ENCODE results near the gene MYL4.
A peak's percentile ranks its signal among the peaks of the same experiment; 100 is the strongest.
"Not testable (repeated sequence)": the region's sequence is repeated elsewhere in the genome, so short reads cannot be mapped to it uniquely, and the experiment has no call there.

The MYL4 gene

DNA sequence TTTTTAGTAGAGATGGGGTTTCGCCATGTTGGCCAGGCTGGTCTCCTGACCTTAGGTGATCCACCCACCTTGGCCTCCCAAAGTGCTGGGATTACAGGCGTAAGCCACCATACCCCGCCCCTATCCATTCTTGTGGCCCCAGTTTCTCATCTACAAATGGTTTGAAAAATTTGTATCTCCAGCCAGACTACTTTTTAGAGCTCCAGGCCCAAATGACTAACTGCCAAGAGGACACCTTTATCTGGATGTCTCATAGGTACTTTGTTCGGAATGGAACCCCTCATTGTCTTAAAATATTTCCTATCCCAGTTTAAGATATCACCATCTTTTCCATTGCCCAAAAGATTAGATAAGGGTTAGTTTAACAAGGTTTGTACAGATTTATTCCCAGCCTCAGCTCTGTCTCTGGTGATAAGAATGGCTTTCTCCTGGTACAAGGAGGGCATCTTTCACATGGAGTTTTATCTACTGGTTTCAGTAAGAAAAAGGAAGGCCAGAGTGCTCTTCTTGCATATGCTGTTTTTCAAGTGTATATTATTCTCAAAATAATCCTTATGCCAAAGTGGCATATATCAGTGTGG, 15.1 kb upstream of the MYL4 start:
- DNase-seq (ENCODE audit: low read depth) = no peak

DNA sequence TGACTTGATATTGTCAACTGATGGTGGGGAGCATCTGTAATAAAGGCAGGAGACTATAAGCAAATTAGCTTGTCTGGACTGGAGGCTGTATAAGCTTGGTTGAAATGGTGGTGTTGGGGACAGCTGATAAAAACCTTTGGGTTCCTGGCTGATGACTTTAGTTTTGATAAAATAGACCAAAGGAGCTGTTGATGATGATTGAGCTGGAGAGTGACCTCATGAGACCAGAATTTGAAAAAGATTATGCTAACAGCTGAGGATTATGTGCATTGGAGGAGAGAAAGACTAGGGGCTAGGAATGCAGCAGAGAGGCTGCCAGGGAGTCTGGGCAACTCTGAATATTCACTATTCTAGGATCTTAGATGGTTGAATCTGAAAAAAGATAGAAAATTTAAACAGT, 11.3 kb upstream of the MYL4 start:
- no peak for DNase-seq (ENCODE audit: low read depth)

DNA sequence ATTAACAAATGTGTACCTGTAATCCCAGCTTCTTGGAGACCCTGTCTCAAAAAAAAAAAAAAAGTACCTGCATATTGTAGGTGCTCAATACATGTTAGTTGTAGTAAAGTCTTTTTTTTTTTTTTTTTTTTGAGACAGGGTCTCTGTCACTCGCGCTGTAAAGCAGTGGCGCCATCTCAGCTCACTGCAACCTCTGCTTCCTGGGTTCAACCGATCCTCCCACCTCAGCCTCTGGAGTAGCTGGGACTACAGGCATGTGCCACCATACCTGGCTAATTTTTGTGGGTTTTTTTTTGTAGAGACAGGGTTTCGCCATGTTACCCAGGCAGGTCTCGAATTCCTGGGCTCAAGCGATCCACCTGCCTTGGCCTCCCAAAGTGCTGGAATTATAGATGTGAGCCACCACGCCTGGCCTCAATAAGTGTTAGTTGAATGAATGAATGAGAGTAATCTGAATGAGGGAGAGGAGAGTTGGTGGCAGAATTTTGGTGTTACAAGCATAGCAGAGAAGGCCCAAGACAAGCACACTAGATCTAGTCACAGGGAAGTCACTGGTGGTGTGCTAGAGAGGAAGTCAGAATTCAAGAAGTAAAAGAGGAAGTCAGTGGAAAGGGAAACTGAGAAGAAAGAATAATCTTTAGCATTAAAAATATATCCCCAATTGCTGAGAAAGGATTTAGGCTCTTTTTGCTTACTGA, 9.4 kb upstream of the MYL4 start:
- DNase-seq (ENCODE audit: low read depth) = no peak

DNA sequence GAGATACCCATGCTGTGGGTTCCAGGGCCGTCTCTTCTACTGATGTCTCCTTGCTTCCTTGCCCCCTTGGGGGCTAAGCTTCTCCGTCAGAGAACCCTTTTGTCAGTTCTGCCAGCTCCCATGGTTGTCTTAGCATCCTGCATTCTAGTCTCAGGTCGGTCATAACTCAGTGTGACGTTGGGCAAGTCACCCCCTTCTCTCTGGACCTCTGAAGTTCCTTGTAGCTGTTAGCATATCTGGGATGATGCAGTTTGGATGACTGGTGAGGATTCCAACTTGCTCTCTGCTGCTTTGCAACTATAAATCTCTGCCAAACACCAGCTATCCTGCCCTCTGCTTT, 8.9 kb upstream of the MYL4 start:
- DNase-seq (ENCODE audit: low read depth) = no peak

DNA sequence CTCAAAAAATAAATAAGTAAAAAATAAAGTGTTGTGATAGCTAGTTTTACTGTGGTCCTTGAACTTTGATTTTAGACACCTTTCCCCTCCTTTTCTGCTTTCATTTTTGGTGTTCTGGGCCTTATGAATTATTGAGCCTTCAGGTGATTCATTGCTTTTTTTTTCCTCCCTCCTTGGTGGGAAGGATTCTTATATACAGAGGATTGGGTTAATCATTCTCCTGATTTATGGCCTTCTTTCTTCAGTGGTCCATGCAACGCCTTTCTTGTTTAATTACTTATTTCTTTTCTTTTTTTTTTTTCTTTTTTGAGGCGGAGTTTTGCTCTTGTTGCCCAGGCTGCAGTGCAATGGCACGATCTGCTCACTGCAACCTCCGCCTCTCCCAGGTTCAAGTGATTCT, 8.0 kb upstream of the MYL4 start:
- DNase-seq (ENCODE audit: low read depth) = no peak

DNA sequence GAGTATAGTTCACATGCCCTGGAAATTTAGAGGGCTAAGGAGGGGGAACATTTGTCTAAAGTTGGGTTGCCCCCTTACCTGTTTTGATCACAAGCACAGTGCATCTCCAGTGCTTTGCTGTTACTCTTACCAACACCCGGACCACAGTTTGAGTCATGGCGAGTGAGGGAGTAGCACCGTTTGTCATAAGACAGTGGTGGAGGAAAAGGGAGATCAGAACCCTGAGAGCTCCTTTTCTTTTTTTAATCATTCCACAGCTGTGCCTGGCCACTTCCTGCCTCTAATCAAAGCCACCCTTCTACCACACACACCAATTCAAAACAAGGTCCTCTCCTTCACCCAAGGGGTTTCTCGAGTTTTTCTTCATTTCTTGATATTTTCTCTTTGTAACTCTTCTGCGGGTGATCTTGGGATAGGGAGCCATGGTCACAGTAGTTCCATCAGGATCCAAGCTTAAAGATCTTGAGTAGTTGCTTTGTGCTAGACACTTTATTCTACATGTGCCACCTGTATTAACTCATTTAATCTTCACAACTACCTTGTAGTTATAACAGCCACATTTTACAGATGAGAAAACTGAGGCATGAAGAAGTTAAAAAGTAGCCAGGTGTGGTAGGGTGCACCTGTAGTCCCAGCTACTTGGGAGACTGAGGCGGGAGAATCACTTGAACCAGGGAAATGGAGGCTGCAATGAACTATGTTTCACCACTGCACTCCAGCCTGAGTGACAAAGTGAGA, 5.0 kb upstream of the MYL4 start:
- DNase-seq (ENCODE audit: low read depth) = peak; percentile 45

- no peak for DNase-seq (ENCODE audit: low read depth)
These were observed 4.3 kb upstream of the MYL4 start for GRCh38 chr17:47204722-47205418.

- no peak for DNase-seq (ENCODE audit: low read depth)
These were observed 3.7 kb upstream of the MYL4 start for GRCh38 chr17:47205419-47205963.

GRCh38 chr17:47207143-47208067, 1.7 kb upstream of the MYL4 start:
- no peak for DNase-seq (ENCODE audit: low read depth)

- DNase-seq (ENCODE audit: low read depth) = no peak
These were observed 351 bp downstream of the MYL4 start for GRCh38 chr17:47209499-47209898.

- DNase-seq (ENCODE audit: low read depth) = no peak
These were observed 957 bp downstream of the MYL4 start for GRCh38 chr17:47210105-47210504.

DNA sequence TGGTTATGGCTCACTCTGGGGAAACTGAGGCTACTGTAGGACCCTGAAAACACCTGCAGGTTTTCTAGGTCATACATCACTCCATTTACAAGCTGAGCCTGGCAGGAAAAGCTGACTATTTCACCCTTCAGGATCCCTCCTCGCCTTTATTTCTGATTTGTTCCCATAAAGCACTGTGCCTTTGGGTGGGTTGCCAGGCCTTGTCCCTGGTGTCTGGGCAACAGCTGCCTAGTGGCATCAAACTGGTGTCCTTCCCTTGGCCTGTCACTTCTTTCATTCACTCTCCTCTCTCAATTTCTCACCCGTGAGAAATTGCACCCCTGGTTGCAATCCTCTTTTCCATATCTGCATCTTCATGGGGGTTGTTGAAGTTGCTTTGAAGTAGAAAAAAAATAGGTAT, 1.6 kb downstream of the MYL4 start:
- no peak for DNase-seq (ENCODE audit: low read depth)

GRCh38 chr17:47212458-47212857, 3.3 kb downstream of the MYL4 start:
- DNase-seq (ENCODE audit: low read depth) = no peak

- DNase-seq (ENCODE audit: low read depth) = no peak
These were observed 4.4 kb downstream of the MYL4 start for GRCh38 chr17:47213540-47213939.

DNA sequence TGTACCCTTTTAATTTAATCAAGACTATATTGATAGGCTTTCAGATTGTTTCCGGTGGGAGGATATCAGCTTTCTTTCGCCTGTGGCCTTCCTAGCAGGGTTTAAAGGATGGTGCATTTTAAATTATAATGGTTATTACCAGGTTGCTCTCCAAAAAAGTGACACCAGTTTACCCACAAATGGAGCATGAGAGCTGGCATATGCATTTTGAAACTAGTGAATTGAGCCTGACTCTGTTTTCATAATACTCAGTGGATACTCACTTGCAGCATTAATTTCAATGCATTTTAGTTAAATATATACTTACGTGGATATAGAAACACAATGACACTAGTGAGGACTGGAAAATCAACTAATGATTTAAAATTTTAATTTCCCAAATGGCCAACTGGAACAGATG, 5.8 kb downstream of the MYL4 start:
- no peak for DNase-seq (ENCODE audit: low read depth)

DNA sequence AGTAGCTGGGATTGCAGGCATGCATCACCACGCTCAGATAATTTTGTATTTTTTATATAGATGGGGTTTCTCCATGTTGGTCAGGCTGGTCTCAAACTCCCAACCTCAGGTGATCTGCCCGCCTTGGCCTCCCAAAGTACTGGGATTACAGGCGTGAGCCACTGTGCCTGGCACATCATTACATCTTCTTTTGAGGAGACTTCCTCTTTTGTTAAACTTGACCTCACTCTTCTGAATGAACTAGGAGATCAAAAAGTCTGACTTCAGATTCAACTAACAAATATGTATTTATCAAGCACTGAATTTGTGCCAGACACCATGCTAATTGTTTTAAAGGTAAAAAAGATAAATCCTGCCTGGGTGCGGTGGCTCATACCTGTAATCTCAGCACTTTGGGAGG, 7.7 kb downstream of the MYL4 start:
- DNase-seq (ENCODE audit: low read depth) = not testable (repeated sequence)

DNA sequence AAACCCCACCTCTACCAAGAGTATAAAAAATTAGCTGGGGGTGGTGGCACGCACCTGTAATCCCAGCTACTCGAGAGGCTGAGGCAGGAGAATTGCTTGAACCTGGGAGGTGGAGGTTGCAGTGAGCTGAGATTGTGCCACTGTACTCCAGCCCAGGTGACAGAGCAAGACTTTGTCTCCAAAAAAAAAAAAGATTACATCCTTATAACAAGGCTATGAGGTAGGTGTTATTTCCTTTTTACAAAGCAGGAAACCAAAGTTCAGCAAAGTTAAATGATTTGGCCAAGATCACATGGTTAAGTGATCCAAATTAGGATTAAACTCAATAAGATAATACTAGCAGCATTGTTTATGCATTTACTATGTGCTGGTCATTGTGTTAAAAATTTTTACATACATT, 8.1 kb downstream of the MYL4 start:
- not testable (repeated sequence) for DNase-seq (ENCODE audit: low read depth)

DNA sequence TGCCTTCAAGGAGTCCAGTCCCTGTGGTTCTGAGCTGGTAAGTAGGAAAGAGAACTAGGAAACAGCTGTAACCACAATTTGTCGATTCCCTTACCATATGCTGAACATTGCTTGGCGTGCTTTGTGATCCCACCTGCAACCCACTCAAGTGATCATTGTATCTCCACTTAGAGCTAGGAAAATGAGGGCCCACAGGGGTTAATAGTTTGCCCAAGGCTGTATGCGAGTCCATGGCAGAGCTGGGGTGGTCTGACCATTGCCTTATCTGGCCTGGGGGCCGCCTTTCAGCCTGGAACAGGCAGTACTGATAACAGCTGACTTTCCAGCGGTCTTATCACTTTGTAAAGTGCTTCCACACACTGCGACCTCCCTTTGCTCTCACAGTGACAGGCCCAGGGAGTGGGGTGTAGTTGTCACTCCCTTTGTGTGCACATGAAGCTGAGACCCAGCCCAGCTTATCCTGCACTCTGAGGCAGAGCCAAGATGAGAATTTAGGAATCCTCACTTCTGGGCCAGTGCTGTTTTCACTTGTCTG, 9.8 kb downstream of the MYL4 start:
- no peak for DNase-seq (ENCODE audit: low read depth)

DNA sequence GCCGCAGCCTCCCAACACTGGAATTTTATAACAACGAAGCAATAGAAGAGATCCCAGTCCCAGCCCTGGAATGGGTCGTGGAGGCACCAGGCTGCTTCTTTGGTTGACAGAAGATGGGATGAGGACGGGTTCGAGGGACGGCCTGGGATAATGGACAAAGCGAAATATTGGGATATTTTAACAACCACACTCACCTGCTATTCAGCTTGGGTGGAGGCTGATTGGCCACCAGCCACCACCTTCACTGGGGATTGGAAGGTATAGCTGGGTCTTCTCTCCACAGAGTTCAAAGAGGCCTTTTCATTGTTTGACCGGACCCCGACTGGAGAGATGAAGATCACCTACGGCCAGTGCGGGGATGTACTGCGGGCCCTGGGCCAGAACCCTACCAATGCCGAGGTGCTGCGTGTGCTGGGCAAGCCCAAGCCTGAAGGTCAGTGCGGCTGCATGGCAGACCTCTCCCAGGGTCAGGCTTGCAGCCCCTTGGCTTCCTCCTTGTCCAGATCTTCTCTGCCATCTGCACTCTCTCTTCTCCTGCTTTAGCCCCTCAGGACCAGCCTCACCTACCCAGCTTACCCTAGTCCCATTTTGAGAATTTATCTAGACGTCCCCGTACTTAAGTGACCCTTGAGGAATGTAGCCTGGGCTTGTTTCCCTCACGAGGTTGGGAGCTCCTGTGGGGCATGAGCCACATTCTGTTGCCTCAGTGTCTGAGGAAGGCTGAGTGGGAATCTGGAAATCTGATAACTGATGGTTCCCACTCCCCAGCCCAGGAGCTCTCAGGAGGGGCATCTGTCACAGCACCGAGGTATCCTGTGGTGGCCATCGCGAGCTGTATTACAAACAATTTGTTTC, 10.7 kb downstream of the MYL4 start:
- no peak for DNase-seq (ENCODE audit: low read depth)

GRCh38 chr17:47220531-47220999, 11.4 kb downstream of the MYL4 start:
- no peak for DNase-seq (ENCODE audit: low read depth)

Measured in activated T-cell treated with anti-CD3 and anti-CD28 coated beads for 48 hours (primary cell).